DND-41 (cell line): ENCODE data around the gene UNC45B.

Experiments used
- CTCF ChIP-seq: IDR thresholded peaks from 2 replicates; pipeline ENCODE4 v1.5.1; 2012; ENCODE audit warnings: borderline replicate concordance, low read length, moderate library complexity, mild to moderate bottlenecking; ENCODE audit not compliant: poor library complexity, severe bottlenecking; ENCODE audit errors: extremely low read depth
- EZH2 ChIP-seq: IDR thresholded peaks from 3 replicates; pipeline ENCODE4 v1.6.1; 2012; ENCODE audit warnings: borderline replicate concordance, low read depth, mild to moderate bottlenecking, moderate library complexity, low read length, inconsistent platforms; ENCODE audit not compliant: severe bottlenecking

- no peak for TF ChIP-seq CTCF
- no peak for TF ChIP-seq EZH2
Measured at GRCh38 chr17:35214192-35214591, 66.6 kb downstream of the UNC45B start.
